Neutrophil (primary cell): Measurements from ENCODE around the gene CCDC187.

Experiments
- H3K27ac ChIP-seq: fragments of 200-600 bp; sonication (generic); 2 replicates; pipeline ENCODE4 v1.5.1; 2016; ENCODE audit warnings: mild to moderate bottlenecking, moderate library complexity
- H3K27me3 ChIP-seq: fragments of 200-600 bp; sonication (generic); 2 replicates; pipeline ENCODE4 v1.6.0; 2016; ENCODE audit warnings: mild to moderate bottlenecking
- H3K36me3 ChIP-seq: fragments of 200-600 bp; sonication (generic); 2 replicates; pipeline ENCODE4 v1.5.1; 2017
- H3K4me1 ChIP-seq, 2 experiments: fragments of 200-600 bp in 1 of 2; sonication (generic) in 1 of 2; 1 replicate in 1 of 2; 2 replicates in 1 of 2; pipeline versions ENCODE4 v1.5.1 to v1.6.1; 2013 to 2016; ENCODE audit warnings: low read depth in 1 of 2, low read length in 1 of 2, mild to moderate bottlenecking in 1 of 2, moderate library complexity in 1 of 2; ENCODE audit not compliant: control insufficient read depth in 1 of 2, insufficient read depth in 1 of 2
- H3K4me3 ChIP-seq, 2 experiments: fragments of 200-600 bp in 1 of 2; sonication (generic) in 1 of 2; 1 replicate in 1 of 2; 2 replicates in 1 of 2; pipeline ENCODE4 v1.5.1; 2013 to 2016; ENCODE audit warnings: low read depth in 1 of 2, low read length in 1 of 2, mild to moderate bottlenecking in 1 of 2, moderate library complexity in 1 of 2
- H3K9me3 ChIP-seq: fragments of 200-600 bp; sonication (generic); 2 replicates; pipeline ENCODE4 v1.5.1; 2016
- CTCF ChIP-seq: fragments of 200-600 bp; sonication (generic); IDR thresholded peaks from 2 replicates; pipeline ENCODE4 v1.5.1; 2016; ENCODE audit warnings: antibody characterized with exemption

Gene CCDC187

GRCh38 chr9:136278221-136278620 lies 25.7 kb downstream of the CCDC187 start:
- no peak overlapping the region for H3K27ac ChIP-seq
- H3K27me3 ChIP-seq: peaks cover 19% of the 10 kb centered on the region
- no peak for TF ChIP-seq CTCF
- no peaks in the 10 kb centered on the region for H3K36me3 ChIP-seq
- H3K9me3 ChIP-seq: no peaks in the 10 kb centered on the region
- H3K4me1 ChIP-seq: no peaks in the 10 kb centered on the region
- no peak overlapping the region for H3K4me3 ChIP-seq

- H3K36me3 ChIP-seq: no peaks in the 10 kb centered on the region
- no peak for TF ChIP-seq CTCF
These were observed 26.1 kb downstream of the CCDC187 start for GRCh38 chr9:136277746-136278145.

GRCh38 chr9:136276716-136277115 lies 27.2 kb downstream of the CCDC187 start:
- Histone ChIP-seq H3K9me3 (no peaks in the 10 kb centered on the region), H3K27me3 (peaks cover 7% of the 10 kb centered on the region), H3K36me3 (no peaks in the 10 kb centered on the region), H3K27ac (no peak overlapping the region), H3K4me3 (no peak overlapping the region), H3K4me1 (no peaks in the 10 kb centered on the region)
- no peak for TF ChIP-seq CTCF

More at GRCh38 chr9:136277746-136278145, 26.1 kb downstream of the CCDC187 start:
- Histone ChIP-seq H3K4me1 (no peaks in the 10 kb centered on the region), H3K4me3 (no peak overlapping the region), H3K9me3 (no peaks in the 10 kb centered on the region), H3K27me3 (peaks cover 15% of the 10 kb centered on the region), H3K27ac (no peak overlapping the region)

GRCh38 chr9:136275655-136276429 lies 28.1 kb downstream of the CCDC187 start:
- no peaks in the 10 kb centered on the region for H3K4me1 ChIP-seq
- no peaks in the 10 kb centered on the region for H3K9me3 ChIP-seq
- no peak overlapping the region for H3K27ac ChIP-seq
- TF ChIP-seq CTCF: no peak
- no peak overlapping the region for H3K4me3 ChIP-seq
- peaks cover 7% of the 10 kb centered on the region for H3K27me3 ChIP-seq
- H3K36me3 ChIP-seq: no peaks in the 10 kb centered on the region

- Histone ChIP-seq H3K36me3 (no peaks in the 10 kb centered on the region), H3K4me3 (no peak overlapping the region), H3K27me3 (peaks cover 7% of the 10 kb centered on the region), H3K27ac (no peak overlapping the region), H3K4me1 (no peaks in the 10 kb centered on the region), H3K9me3 (no peaks in the 10 kb centered on the region)
- no peak for TF ChIP-seq CTCF
These were observed 28.9 kb downstream of the CCDC187 start for GRCh38 chr9:136274786-136275654.
